ENCODE data around the gene SOWAHA.
"Not testable (repeated sequence)": the region's sequence is repeated elsewhere in the genome, so short reads cannot be mapped to it uniquely, and the experiment has no call there.

SOWAHA gene

DNA sequence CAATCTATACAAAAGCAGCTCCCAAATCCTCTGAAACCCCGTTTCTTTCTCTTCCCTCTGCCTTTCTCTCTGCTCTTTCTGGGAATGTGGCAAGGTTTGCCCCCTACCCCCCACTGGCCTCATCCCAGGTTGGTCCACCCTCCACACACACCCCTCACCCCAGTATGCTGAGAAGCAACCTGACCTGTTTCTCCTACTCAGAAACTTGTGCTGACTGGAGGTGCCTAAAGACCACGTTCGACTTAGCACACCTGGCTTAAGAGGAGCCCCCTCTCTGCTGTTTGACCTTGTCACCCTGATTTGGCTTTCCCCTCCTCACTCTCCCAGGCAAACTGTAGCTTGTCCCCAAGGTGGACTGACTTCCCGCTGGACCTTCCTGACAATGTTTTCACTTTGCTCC, 35.0 kb upstream of the SOWAHA start:
- DNase-seq = no peak

- no peak for DNase-seq
These were observed 34.2 kb upstream of the SOWAHA start for GRCh38 chr5:132778856-132779255.

DNA sequence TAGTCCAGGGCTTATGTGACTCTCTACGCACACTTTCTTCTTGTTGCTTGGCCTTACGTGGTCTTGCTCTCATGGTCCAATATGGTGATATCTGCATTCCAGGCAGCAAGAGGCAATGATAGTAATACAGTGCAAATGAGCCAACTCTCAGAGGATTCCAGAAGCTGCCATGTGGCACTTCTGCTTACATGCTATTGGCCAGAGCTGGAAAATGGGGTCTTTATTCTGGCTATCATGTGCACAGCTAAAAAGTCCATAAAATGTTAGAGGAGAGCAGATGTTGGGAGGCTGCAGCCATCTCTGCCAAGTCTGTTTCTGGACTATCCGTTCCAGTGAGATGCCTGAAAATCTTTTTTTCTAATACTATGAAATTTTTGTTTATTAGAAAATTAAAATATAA, 33.1 kb upstream of the SOWAHA start:
- DNase-seq = no peak

GRCh38 chr5:132780577-132780976, 32.5 kb upstream of the SOWAHA start:
- DNase-seq = no peak

- no peak for DNase-seq
These were observed 32.1 kb upstream of the SOWAHA start for GRCh38 chr5:132781029-132781428.

DNA sequence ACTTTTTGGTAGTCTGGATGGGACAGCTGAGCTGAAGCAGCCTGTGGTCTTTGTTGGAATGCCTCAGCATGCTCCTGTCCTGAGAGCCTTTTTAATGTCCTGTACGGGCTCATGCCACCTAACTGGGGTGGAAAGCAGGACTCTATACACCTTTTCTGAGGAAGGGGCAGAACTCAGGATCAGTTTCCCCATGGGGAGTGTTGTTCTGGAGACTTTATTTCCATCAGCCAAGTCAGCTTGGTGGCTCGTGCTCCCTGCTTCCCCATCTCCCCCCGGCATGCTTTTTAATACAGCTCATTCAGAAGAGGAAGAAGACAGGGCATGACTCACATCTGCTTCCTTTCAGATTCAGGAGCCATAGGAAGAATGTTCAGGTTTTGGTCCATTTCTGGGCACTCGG, 31.0 kb upstream of the SOWAHA start:
- DNase-seq = no peak

- no peak for DNase-seq
These were observed 27.7 kb upstream of the SOWAHA start for GRCh38 chr5:132785365-132785764.

DNA sequence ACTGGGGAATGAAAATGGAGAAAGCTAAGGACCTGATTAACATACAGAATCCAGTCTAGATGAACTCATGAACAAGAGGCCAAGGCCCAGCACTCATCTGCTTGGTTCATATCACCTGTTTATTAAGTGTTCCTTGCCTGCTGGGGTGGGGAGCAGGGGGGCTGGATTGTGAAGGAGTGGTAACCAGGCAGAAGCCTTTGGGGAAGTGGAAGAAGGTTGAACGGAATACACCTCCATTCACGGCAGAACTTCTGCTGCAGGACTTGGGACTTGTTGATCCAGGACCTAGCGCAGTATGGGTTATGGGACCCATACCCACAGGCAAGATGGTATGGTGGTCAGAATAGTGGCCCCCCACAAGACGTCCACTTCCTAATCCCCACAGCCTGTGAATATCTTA, 27.2 kb upstream of the SOWAHA start:
- no peak for DNase-seq

DNA sequence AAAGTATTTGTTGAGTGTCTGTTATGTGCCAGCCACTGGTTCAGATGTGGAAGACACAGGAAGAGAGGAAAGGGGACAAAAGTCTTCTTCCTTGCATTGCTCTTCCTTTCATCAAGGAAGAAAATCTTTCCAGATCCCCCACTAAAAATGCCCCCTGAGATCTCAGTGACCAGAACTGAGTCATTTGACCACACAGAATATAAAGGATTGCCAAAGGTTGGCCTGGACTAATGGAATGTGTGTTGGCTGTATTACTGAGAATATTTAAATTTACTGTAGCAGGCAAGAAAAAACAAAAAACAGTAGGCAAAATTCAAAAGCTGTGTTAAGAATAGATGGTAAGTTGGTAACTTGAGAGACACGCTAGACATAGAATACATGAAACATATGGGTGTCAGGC, 26.0 kb upstream of the SOWAHA start:
- no peak for DNase-seq

GRCh38 chr5:132788508-132788907, 24.6 kb upstream of the SOWAHA start:
- DNase-seq = no peak

DNA sequence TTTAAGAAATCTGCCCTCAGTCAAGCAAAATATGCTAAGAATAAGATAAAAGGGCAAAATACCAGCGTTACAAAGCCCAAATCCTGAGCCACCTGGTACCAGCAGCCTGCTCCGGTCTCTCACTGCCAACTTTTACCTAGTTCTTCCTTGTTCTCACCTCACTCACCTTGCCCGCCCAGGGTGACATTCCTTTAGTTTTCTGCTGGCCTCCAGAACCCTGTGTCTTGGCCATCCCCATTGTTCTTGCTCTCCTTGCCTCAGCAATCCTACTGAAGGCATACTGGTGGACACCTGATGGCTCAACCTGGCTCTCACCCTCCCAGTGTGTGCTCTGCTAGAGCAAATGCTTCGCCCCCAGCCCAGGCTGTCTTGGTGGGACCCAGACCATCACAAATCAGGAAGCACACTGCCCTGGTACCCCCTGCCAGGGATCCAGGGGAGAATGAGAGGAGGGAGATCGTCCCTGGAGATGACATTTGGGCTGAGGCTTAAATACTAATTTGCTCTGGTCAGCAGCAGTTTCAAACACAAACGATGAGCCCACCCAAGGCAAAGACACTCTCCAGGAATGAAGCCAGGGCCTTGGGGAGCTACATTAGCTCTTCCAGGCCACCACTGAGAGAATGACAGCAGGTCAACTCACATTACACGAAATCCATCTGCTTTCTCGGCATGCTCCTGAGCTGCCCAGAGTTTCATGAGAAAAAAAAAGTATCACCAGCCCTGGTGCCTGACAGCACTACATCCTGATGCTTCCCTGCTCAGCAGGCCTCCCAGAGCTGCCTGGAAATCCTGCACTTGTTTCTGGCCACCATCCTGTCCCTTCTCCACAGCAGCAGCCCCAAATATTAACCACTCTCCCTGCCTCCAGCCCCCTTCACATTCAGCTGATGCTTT, 23.9 kb upstream of the SOWAHA start:
- no peak for DNase-seq

- DNase-seq = no peak
These were observed 22.8 kb upstream of the SOWAHA start for GRCh38 chr5:132790201-132790865.

GRCh38 chr5:132791026-132791425, 22.1 kb upstream of the SOWAHA start:
- DNase-seq = no peak

- DNase-seq = no peak
These were observed 15.5 kb upstream of the SOWAHA start for GRCh38 chr5:132797651-132798050.

- no peak for DNase-seq
These were observed 13.7 kb upstream of the SOWAHA start for GRCh38 chr5:132799392-132799791.

- no peak for DNase-seq
These were observed 12.6 kb upstream of the SOWAHA start for GRCh38 chr5:132800545-132800944.

DNA sequence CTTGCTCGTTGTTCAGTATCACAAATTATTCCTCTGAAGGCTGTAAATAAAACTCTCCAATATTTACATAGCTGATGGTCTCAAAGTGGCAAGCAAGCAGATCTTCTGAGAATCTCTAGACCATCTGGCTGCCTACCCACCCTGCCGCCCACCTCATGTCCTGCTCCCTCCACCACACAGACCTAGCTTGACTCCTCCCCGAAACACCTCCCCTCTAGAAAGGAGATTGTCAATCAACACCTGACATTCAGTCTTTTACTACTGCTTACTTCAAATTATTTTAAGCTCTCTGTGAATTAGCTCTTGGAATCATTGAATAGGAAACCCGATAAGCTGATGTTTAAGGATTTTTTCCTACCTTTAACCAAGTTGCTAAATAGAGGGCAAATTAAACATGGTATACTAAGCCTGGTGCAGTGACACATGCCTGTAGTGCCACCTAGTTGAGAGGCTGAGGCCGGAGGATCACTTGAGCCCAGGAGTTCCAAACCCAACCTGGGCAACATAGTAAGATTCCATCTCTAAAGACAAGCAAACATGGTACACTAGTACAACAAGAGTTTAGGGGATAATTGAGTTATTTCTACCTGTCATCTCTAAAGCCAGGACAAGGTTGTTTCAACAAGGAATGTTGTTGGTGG, 10.9 kb upstream of the SOWAHA start:
- DNase-seq = no peak

DNA sequence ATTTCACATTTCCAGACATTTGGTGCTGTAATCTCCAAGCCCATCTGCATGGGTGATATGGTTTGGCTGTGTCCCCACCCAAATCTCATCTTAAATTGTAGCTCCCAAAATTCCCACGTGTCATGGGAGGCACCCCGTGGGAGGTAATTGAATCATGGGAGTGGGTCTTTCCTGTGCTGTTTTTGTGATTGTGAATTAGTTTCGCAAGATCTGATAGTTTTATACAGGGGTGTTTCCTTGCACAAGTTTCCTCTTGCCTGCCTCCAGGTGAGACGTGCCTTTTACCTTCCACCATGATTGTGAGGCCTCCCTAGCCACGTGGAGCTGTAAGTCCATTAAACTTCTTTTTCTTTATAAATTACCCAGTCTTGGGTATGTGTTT, 10.4 kb upstream of the SOWAHA start:
- DNase-seq = not testable (repeated sequence)

DNA sequence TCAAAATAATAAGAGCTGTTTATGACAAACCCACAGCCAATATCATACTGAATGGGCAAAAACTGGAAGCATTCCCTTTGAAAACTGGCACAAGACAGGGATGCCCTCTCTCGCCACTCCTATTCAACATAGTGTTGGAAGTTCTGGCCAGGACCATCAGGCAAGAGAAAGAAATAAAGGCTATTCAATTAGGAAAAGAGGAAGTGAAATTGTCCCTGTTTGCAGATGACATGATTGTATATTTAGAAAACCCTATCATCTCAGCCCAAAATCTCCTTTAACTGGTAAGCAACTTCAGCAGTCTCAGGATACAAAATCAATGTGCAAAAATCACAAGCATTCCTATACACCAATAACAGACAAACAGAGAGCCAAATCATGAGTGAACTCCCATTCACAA, 8.9 kb upstream of the SOWAHA start:
- not testable (repeated sequence) for DNase-seq

DNA sequence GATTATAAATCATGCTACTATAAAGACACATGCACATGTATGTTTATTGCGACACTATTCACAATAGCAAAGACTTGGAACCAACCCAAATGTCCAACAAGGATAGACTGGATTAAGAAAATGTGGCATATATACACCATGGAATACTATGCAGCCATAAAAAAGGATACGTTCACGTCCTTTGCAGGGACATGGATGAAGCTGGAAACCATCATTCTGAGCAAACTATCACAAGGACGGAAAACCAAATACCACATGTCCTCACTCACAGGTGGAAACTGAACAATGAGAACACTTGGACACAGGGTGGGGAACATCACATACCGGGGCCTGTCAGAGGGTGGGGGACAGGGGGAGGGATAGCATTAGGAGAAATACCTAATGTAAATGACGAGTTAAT, 7.2 kb upstream of the SOWAHA start:
- not testable (repeated sequence) for DNase-seq

- not testable (repeated sequence) for DNase-seq
These were observed 6.3 kb upstream of the SOWAHA start for GRCh38 chr5:132806804-132807162.

GRCh38 chr5:132807163-132807838, 5.8 kb upstream of the SOWAHA start:
- no peak for DNase-seq

DNA sequence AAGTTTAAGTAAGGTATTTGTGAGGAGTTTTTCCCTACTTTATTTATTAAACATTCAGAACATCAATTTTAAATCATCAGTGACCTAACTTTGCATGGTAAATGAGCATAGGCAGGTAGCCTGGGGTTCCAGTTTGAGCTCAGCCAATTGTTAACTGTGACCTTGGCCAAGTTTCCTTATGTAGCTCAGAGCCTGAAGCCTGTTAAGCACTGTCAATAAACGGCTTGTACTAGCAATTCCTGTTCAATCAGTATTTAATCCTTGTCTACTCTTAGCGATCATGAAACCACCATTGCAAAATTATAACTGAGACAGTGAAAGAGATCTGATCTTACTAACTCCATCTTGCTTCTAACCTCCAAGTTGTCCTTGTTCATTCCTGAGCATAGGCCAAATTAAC, 4.7 kb upstream of the SOWAHA start:
- no peak for DNase-seq

- no peak for DNase-seq
These were observed 4.2 kb upstream of the SOWAHA start for GRCh38 chr5:132808866-132809265.
